ENCODE data around the gene PAPPA. TPM values are rescaled to one million over a fixed set of nuclear protein-coding genes. Genes with fewer than 3 reads are reported as not detected.

Gene PAPPA
- total RNA-seq, 2 donors from 2014 or later: not detected

GRCh38 chr9:116269250-116269649 lies 115.7 kb downstream of the PAPPA start:
- Mint-ChIP-seq H3K27ac (no peak overlapping the region), H3K4me3 (no peak overlapping the region), H3K27me3 (ENCODE audit: low read depth) (no peaks in the 10 kb centered on the region), H3K4me1 (ENCODE audit: low read depth) (no peaks in the 10 kb centered on the region), H3K9me3 (peaks cover 0 to 2% of the 10 kb centered on the region in 2 donors), H3K36me3 (ENCODE audit: insufficient read depth in 2 of 2) (no peaks in the 10 kb centered on the region)
- DNase-seq (no peak), ATAC-seq (replicated peaks in 1 of 2) (no peak)

DNA sequence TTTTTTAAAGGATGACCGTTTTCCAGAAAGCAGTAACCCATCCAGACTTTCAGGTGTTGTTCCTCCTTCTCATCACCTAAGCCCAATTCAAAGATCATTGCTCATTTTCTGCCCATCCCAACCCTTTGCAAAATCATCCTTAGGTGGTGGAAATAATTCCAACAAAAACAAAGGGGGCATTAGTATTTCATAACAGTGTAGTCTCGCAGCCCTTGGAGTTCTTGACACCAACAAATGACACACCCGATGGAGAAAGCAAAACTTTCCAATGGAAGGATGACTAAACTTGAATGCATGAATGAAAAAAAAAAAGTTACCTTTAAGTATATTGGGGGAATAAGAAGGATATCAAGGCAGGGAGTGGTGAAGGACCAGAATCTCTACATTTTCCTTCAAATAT lies 117.0 kb downstream of the PAPPA start:
- no peak overlapping the region for H3K27ac Mint-ChIP-seq
- H3K27me3 Mint-ChIP-seq (ENCODE audit: low read depth): peaks cover 4% of the 10 kb centered on the region
- no peak for ATAC-seq (replicated peaks in 1 of 2)
- DNase-seq: no peak
- H3K4me3 Mint-ChIP-seq: no peak overlapping the region
- H3K9me3 Mint-ChIP-seq: peaks cover 2 to 4% of the 10 kb centered on the region in 2 donors
- H3K36me3 Mint-ChIP-seq (ENCODE audit: insufficient read depth in 2 of 2): no peaks in the 10 kb centered on the region
- no peaks in the 10 kb centered on the region for H3K4me1 Mint-ChIP-seq (ENCODE audit: low read depth)

DNA sequence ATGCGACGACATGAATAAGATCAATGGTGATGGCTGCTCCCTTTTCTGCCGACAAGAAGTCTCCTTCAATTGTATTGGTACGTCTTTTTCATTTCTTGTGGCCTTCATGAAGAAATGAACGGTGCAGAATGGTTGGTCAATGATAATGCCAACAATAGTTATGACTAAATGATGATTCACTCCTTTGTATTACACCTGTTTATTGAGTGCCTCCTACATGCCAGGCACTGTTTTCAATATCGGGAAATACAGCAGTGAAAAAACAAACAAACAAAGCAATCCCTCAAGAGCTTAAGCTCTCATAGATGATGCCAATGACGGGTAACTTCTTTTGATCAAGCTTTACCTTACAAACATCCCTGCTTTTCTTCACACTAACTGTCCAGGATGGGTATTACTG lies 117.7 kb downstream of the PAPPA start:
- peaks cover 9% of the 10 kb centered on the region for H3K27me3 Mint-ChIP-seq (ENCODE audit: low read depth)
- no peak overlapping the region for H3K4me3 Mint-ChIP-seq
- H3K9me3 Mint-ChIP-seq: peaks cover 2 to 4% of the 10 kb centered on the region in 2 donors
- H3K27ac Mint-ChIP-seq: no peak overlapping the region
- no peaks in the 10 kb centered on the region for H3K4me1 Mint-ChIP-seq (ENCODE audit: low read depth)
- DNase-seq: no peak
- no peak for ATAC-seq (replicated peaks in 1 of 2)
- H3K36me3 Mint-ChIP-seq (ENCODE audit: insufficient read depth in 2 of 2): no peaks in the 10 kb centered on the region

DNA sequence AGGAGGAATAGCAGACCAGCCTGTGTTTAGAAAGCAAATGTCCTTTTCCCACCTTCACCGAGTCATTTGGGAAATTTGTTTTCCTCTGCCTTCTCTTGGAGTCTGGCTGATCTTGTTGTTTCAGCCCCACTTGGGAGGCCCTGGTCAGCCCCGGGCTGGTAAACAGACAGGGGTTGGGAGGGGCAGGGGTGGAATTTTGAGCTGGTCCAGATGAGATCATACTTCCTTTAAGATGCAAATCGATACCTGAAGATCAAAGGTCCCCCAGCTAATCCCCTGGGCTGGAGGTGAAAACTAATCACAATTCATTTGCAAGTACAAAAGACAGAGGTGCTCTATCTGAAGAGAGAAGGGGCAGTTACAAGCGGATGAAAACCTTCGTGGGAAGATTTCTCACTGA lies 118.4 kb downstream of the PAPPA start:
- Mint-ChIP-seq H3K27ac (no peak overlapping the region), H3K9me3 (peaks cover 2 to 4% of the 10 kb centered on the region in 2 donors), H3K27me3 (ENCODE audit: low read depth) (peaks cover 9% of the 10 kb centered on the region)

GRCh38 chr9:116274293-116274692 lies 120.7 kb downstream of the PAPPA start:
- Mint-ChIP-seq H3K27ac (no peak overlapping the region), H3K9me3 (peaks cover 2 to 4% of the 10 kb centered on the region in 2 donors), H3K4me3 (no peak overlapping the region), H3K4me1 (ENCODE audit: low read depth) (no peaks in the 10 kb centered on the region), H3K36me3 (ENCODE audit: insufficient read depth in 2 of 2) (no peaks in the 10 kb centered on the region), H3K27me3 (ENCODE audit: low read depth) (peaks cover 9% of the 10 kb centered on the region)
- no peak for DNase-seq
- ATAC-seq (replicated peaks in 1 of 2): no peak

More for the DNA sequence above, 118.4 kb downstream of the PAPPA start:
- Mint-ChIP-seq H3K4me3 (no peak overlapping the region), H3K36me3 (ENCODE audit: insufficient read depth in 2 of 2) (no peaks in the 10 kb centered on the region), H3K4me1 (ENCODE audit: low read depth) (no peaks in the 10 kb centered on the region)
- ATAC-seq (replicated peaks in 1 of 2) (no peak), DNase-seq (no peak)

GRCh38 chr9:116275418-116276195 lies 122.0 kb downstream of the PAPPA start:
- ATAC-seq (replicated peaks in 1 of 2) (no peak), DNase-seq (no peak)
- H3K4me3 Mint-ChIP-seq: no peak overlapping the region
- peaks cover 9% of the 10 kb centered on the region for H3K27me3 Mint-ChIP-seq (ENCODE audit: low read depth)
- H3K4me1 Mint-ChIP-seq (ENCODE audit: low read depth): no peaks in the 10 kb centered on the region
- no peaks in the 10 kb centered on the region for H3K36me3 Mint-ChIP-seq (ENCODE audit: insufficient read depth in 2 of 2)
- no peak overlapping the region for H3K27ac Mint-ChIP-seq
- peaks cover 2 to 4% of the 10 kb centered on the region in 2 donors for H3K9me3 Mint-ChIP-seq

- ATAC-seq (replicated peaks in 1 of 2) (no peak), DNase-seq (no peak)
- Mint-ChIP-seq H3K36me3 (ENCODE audit: insufficient read depth in 2 of 2) (no peaks in the 10 kb centered on the region), H3K27me3 (ENCODE audit: low read depth) (peaks cover 9% of the 10 kb centered on the region), H3K4me1 (ENCODE audit: low read depth) (no peaks in the 10 kb centered on the region), H3K27ac (no peak overlapping the region), H3K4me3 (no peak overlapping the region), H3K9me3 (peaks cover 2 to 4% of the 10 kb centered on the region in 2 donors)
Observed at GRCh38 chr9:116276196-116276493, 122.6 kb downstream of the PAPPA start.

GRCh38 chr9:116276651-116277121 lies 123.1 kb downstream of the PAPPA start:
- H3K36me3 Mint-ChIP-seq (ENCODE audit: insufficient read depth in 2 of 2): no peaks in the 10 kb centered on the region
- DNase-seq (no peak), ATAC-seq (replicated peaks in 1 of 2) (no peak)
- peaks cover 9% of the 10 kb centered on the region for H3K27me3 Mint-ChIP-seq (ENCODE audit: low read depth)
- no peaks in the 10 kb centered on the region for H3K4me1 Mint-ChIP-seq (ENCODE audit: low read depth)
- no peak overlapping the region for H3K4me3 Mint-ChIP-seq
- H3K27ac Mint-ChIP-seq: no peak overlapping the region
- peaks cover 0 to 4% of the 10 kb centered on the region in 2 donors for H3K9me3 Mint-ChIP-seq

DNA sequence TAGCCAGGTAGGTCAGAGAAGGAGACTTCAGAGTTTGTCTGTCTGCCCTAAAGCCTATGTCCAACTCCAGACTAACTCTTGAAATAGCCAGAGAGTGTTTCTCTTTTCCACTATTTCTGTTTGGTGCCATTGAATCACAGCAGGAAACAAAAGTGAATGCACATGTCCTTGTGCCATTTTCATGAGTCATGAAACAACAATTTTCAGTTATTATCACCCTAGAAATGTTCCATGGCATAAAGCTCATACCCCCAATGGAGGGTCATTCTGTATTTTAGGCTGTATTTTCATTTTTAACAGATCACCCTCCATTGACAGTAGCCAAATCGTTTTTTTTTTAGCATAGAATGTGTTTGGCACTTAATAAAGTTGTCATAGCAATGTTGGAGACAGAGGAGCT lies 124.7 kb downstream of the PAPPA start:
- ATAC-seq (replicated peaks in 1 of 2): no peak
- DNase-seq: no peak
- peaks cover 0 to 4% of the 10 kb centered on the region in 2 donors for H3K9me3 Mint-ChIP-seq
- no peaks in the 10 kb centered on the region for H3K36me3 Mint-ChIP-seq (ENCODE audit: insufficient read depth in 2 of 2)
- H3K27me3 Mint-ChIP-seq (ENCODE audit: low read depth): peaks cover 9% of the 10 kb centered on the region
- H3K27ac Mint-ChIP-seq: no peak overlapping the region
- H3K4me3 Mint-ChIP-seq: no peak overlapping the region
- H3K4me1 Mint-ChIP-seq (ENCODE audit: low read depth): no peaks in the 10 kb centered on the region

GRCh38 chr9:116279230-116279629 lies 125.6 kb downstream of the PAPPA start:
- H3K36me3 Mint-ChIP-seq (ENCODE audit: insufficient read depth in 2 of 2): no peaks in the 10 kb centered on the region
- H3K9me3 Mint-ChIP-seq: peaks cover 0 to 4% of the 10 kb centered on the region in 2 donors
- DNase-seq: no peak
- peaks cover 9% of the 10 kb centered on the region for H3K27me3 Mint-ChIP-seq (ENCODE audit: low read depth)
- H3K4me3 Mint-ChIP-seq: no peak overlapping the region
- H3K4me1 Mint-ChIP-seq (ENCODE audit: low read depth): no peaks in the 10 kb centered on the region
- ATAC-seq (replicated peaks in 1 of 2): no peak
- no peak overlapping the region for H3K27ac Mint-ChIP-seq

GRCh38 chr9:116280529-116280928 lies 126.9 kb downstream of the PAPPA start:
- no peak overlapping the region for H3K4me3 Mint-ChIP-seq
- no peaks in the 10 kb centered on the region for H3K36me3 Mint-ChIP-seq (ENCODE audit: insufficient read depth in 2 of 2)
- no peak for ATAC-seq (replicated peaks in 1 of 2)
- H3K4me1 Mint-ChIP-seq (ENCODE audit: low read depth): no peaks in the 10 kb centered on the region
- peaks cover 5% of the 10 kb centered on the region for H3K27me3 Mint-ChIP-seq (ENCODE audit: low read depth)
- H3K9me3 Mint-ChIP-seq: peaks cover 0 to under 1% of the 10 kb centered on the region in 2 donors
- DNase-seq: no peak
- H3K27ac Mint-ChIP-seq: no peak overlapping the region

- Mint-ChIP-seq H3K36me3 (ENCODE audit: insufficient read depth in 2 of 2) (no peaks in the 10 kb centered on the region), H3K4me3 (no peak overlapping the region), H3K9me3 (no peaks in the 10 kb centered on the region), H3K4me1 (ENCODE audit: low read depth) (no peaks in the 10 kb centered on the region), H3K27ac (no peak overlapping the region), H3K27me3 (ENCODE audit: low read depth) (no peaks in the 10 kb centered on the region)
- DNase-seq (no peak), ATAC-seq (replicated peaks in 1 of 2) (no peak)
Observed at GRCh38 chr9:116282597-116282996, 129.0 kb downstream of the PAPPA start.

DNA sequence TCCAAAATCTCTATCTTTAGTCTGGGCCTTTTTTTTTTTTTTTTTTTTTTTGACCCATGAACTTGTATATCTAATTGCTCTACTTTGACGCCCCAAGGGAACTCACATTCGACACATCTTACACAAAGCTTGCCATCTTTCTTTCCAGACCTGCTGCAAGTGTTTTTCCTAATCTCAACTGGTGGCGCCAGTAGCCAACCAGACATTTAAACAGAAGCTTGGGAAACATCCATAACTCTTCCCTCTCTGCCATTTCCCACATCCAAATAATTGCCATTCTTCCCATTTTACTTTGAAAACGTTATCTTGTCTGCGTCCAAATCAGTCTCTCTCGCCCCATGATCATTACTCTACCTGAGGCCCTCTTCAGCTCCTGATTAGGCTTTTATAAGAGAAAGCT lies 130.9 kb downstream of the PAPPA start:
- H3K27me3 Mint-ChIP-seq (ENCODE audit: low read depth): no peaks in the 10 kb centered on the region
- H3K9me3 Mint-ChIP-seq: no peaks in the 10 kb centered on the region
- H3K4me1 Mint-ChIP-seq (ENCODE audit: low read depth): no peaks in the 10 kb centered on the region
- no peak overlapping the region for H3K4me3 Mint-ChIP-seq
- ATAC-seq (replicated peaks in 1 of 2) (no peak), DNase-seq (no peak)
- no peaks in the 10 kb centered on the region for H3K36me3 Mint-ChIP-seq (ENCODE audit: insufficient read depth in 2 of 2)
- H3K27ac Mint-ChIP-seq: no peak overlapping the region

- H3K27ac Mint-ChIP-seq: no peak overlapping the region
- no peaks in the 10 kb centered on the region for H3K4me1 Mint-ChIP-seq (ENCODE audit: low read depth)
- no peak overlapping the region for H3K4me3 Mint-ChIP-seq
Observed at GRCh38 chr9:116285320-116285719, 131.7 kb downstream of the PAPPA start.

More at GRCh38 chr9:116285320-116285719, 131.7 kb downstream of the PAPPA start:
- H3K36me3 Mint-ChIP-seq (ENCODE audit: insufficient read depth in 2 of 2): no peaks in the 10 kb centered on the region
- no peak for DNase-seq
- H3K27me3 Mint-ChIP-seq (ENCODE audit: low read depth): no peaks in the 10 kb centered on the region
- H3K9me3 Mint-ChIP-seq: no peaks in the 10 kb centered on the region
- no peak for ATAC-seq (replicated peaks in 1 of 2)

All from activated T-cell treated with anti-CD3 and anti-CD28 coated beads, Interleukin-2, amount 50 U/mL, for 72 hours (primary cell).